ENCODE data around the gene FHAD1.

- TF ChIP-seq CTCF (conservative IDR thresholded peaks at IDR 0.05; ENCODE audit: low read length) (no peak), EZH2phosphoT487 (IDR thresholded peaks at IDR 0.05; ENCODE audit: borderline replicate concordance, low read depth, low read length) (no peak)
These were observed 84.7 kb downstream of the FHAD1 start for GRCh38 chr1:15331734-15332133.
